Left lung (tissue), 10 donors: ENCODE data around the gene LRRD1. TPM values are rescaled to one million over a fixed set of nuclear protein-coding genes. Genes with fewer than 3 reads are reported as not detected.

Experiments used
- ATAC-seq: fragments of 200-7000 bp; cut with Tn5 transposase; one replicate; pipeline ENCODE4 v1.9.1; 2020; ENCODE audit warnings: moderate library complexity
- DNase-seq, 4 donors: peaks; one replicate each; pipeline ENCODE4 v3.0.0-alpha.2; 2013 to 2020
- H3K27ac ChIP-seq, 2 donors: fragments of 200-600 bp; sonication (generic) in 1 of 2; one replicate each; pipeline versions ENCODE4 v1.5.0 to v1.8.0; 2020 to 2021
- H3K27me3 ChIP-seq, 2 donors: fragments of 200-600 bp; sonication (generic) in 1 of 2; one replicate each; pipeline versions ENCODE4 v1.5.0 to v1.8.0; 2020 to 2021
- H3K36me3 ChIP-seq, 2 donors: fragments of 200-600 bp; sonication (generic) in 1 of 2; one replicate each; pipeline versions ENCODE4 v1.5.0 to v1.8.0; 2020 to 2021
- H3K4me1 ChIP-seq, 2 donors: fragments of 200-600 bp; one replicate each; pipeline ENCODE4 v1.8.0; 2021
- H3K4me3 ChIP-seq, 2 donors: fragments of 200-600 bp; sonication (generic) in 1 of 2; one replicate each; pipeline versions ENCODE4 v1.5.0 to v1.8.0; 2020 to 2021; ENCODE audit warnings: mild to moderate bottlenecking in 1 of 2
- H3K9me3 ChIP-seq, 2 donors: fragments of 200-600 bp; sonication (generic) in 1 of 2; one replicate each; pipeline versions ENCODE4 v1.5.0 to v1.8.0; 2020 to 2021
- CTCF ChIP-seq, 2 donors: fragments of 200-600 bp; sonication (generic) in 1 of 2; IDR thresholded peaks; one replicate each; pipeline versions ENCODE4 v1.5.0 to v1.8.0; 2021; ENCODE audit warnings: antibody characterized with exemption in 2 of 2
- intact Hi-C, 2 donors: fragments of 100-400 bp; cut with DNase I; formaldehyde crosslinking; loops; one replicate each; pipeline versions ENCODE4 v1.11.2 to v1.14.2; 2022
- polyA plus RNA-seq, 6 donors: library from polyadenylated mRNA; unstranded; fragments of 120-200 nt; gene quantifications; one replicate each; pipeline ENCODE4 v1.2.1, GENCODE V29; 2013; ENCODE audit not compliant: insufficient read length in 6 of 6
- total RNA-seq, 2 donors: library from RNA; stranded (reverse); fragmentation: NEBNext Ultra II Directional; extraction: Animal tissue kit (Norgen Biotek cat#: 25700); gene quantifications; one replicate each; pipeline ENCODE4 v1.2.1, GENCODE V29; 2021
- donor health status: DM: no; HTN: yes; CAD: no.
- donor health status: DM: no; HTN: no; CAD: no.

The LRRD1 gene
- total and polyA plus RNA-seq, 8 donors: 0.09 to 0.88 (median 0.64) TPM; not detected in 1

GRCh38 chr7:92137557-92137956, 41.4 kb downstream of the LRRD1 start:
- H3K27me3 ChIP-seq: no peaks in the 10 kb centered on the region
- no peak for ATAC-seq
- no peak for TF ChIP-seq CTCF (IDR thresholded peaks at IDR 0.05)
- no peak overlapping the region for H3K4me3 ChIP-seq
- H3K27ac ChIP-seq: no peak overlapping the region
- no peaks in the 10 kb centered on the region for H3K9me3 ChIP-seq
- H3K4me1 ChIP-seq: peaks cover 0 to 20% of the 10 kb centered on the region in 2 donors
- H3K36me3 ChIP-seq: no peaks in the 10 kb centered on the region
- intact Hi-C loops: no loop called here
- DNase-seq: no peak

- Histone ChIP-seq H3K27me3 (no peaks in the 10 kb centered on the region), H3K4me1 (peaks cover 0 to 34% of the 10 kb centered on the region in 2 donors), H3K4me3 (peak overlapping the region; percentile 93 to 100), H3K27ac (peak overlapping the region; percentile 91 to 98), H3K36me3 (peaks cover 0 to 2% of the 10 kb centered on the region in 2 donors), H3K9me3 (no peaks in the 10 kb centered on the region)
- DNase-seq (peak in 2 of 4 donors; percentile 10 to 41), ATAC-seq (peak; percentile 7)
- intact Hi-C loops: no loop called here
- TF ChIP-seq CTCF (IDR thresholded peaks at IDR 0.05): no peak
Observed at GRCh38 chr7:92135052-92135889, 43.7 kb downstream of the LRRD1 start.

GRCh38 chr7:92134271-92135051, 44.5 kb downstream of the LRRD1 start, which contains the start of gene CYP51A1:
TSS of gene CYP51A1 (minus strand) at chr7:92134477. CDS start at chr7:92134364, 113 bp downstream.
- Histone ChIP-seq H3K4me3 (peak within 1 kb of the TSS; percentile 93 to 100), H3K9me3 (no peaks in the 10 kb centered on the region), H3K27ac (peak within 1 kb of the TSS; percentile 91 to 98), H3K27me3 (no peaks in the 10 kb centered on the region), H3K4me1 (peaks cover 0 to 34% of the 10 kb centered on the region in 2 donors), H3K36me3 (peaks cover 0 to 10% of the 10 kb centered on the region in 2 donors)
- intact Hi-C loops: no loop called here
- no peak for TF ChIP-seq CTCF (IDR thresholded peaks at IDR 0.05)
- peak; percentile 93 to 97 (median 96) for DNase-seq
- peak; percentile 96 for ATAC-seq

GRCh38 chr7:92133737-92134270, 45.1 kb downstream of the LRRD1 start:
- Histone ChIP-seq H3K36me3 (peaks cover 0 to 17% of the 10 kb centered on the region in 2 donors), H3K27ac (peak overlapping the region; percentile 91 to 98), H3K4me3 (peak overlapping the region; percentile 93 to 100), H3K4me1 (peaks cover 0 to 34% of the 10 kb centered on the region in 2 donors), H3K27me3 (no peaks in the 10 kb centered on the region), H3K9me3 (no peaks in the 10 kb centered on the region)
- peak; percentile 72 to 80 for TF ChIP-seq CTCF (IDR thresholded peaks at IDR 0.05)
- ATAC-seq: peak; percentile 59
- peak; percentile 73 to 90 (median 79) for DNase-seq
- intact Hi-C loops: no loop called here
